ENCODE results near the gene FAM78A. TPM values are rescaled to one million over a fixed set of nuclear protein-coding genes. Genes with fewer than 3 reads are reported as not detected.

The FAM78A gene
- total RNA-seq, 1 experiment from 2014 or later, result 3.4 TPM

GRCh38 chr9:131292937-131293336 lies 16.6 kb upstream of the FAM78A start:
- Histone ChIP-seq H3K4me2 (ENCODE audit: low read length) (no peak overlapping the region), H4K20me1 (ENCODE audit: insufficient read depth) (no peaks in the 10 kb centered on the region), H3K9me3 (ENCODE audit: control insufficient read depth in 1 of 2, insufficient read depth in 1 of 2, low read depth in 1 of 2, low read length in 2 of 2) (no peaks in the 10 kb centered on the region), H2AFZ (ENCODE audit: low read depth, low read length, poor library complexity, severe bottlenecking) (no peak overlapping the region), H3K27ac (ENCODE audit: low read depth, low read length) (no peak overlapping the region), H3K79me2 (ENCODE audit: insufficient read depth, low read length) (no peaks in the 10 kb centered on the region), H3K4me1 (ENCODE audit: control insufficient read depth in 1 of 2, insufficient read depth in 2 of 2, low read length in 2 of 2) (no peaks in the 10 kb centered on the region), H3K27me3 (ENCODE audit: insufficient read depth, low read length) (no peaks in the 10 kb centered on the region), H3K9ac (ENCODE audit: low read length) (no peak overlapping the region), H3K4me3 (replicated peaks in 1 of 2; ENCODE audit: low read depth in 1 of 2, low read length in 2 of 2) (no peak overlapping the region), H3K9me2 (ENCODE audit: insufficient read depth) (no peaks in the 10 kb centered on the region), H3K36me3 (ENCODE audit: control insufficient read depth in 1 of 2, insufficient read depth in 2 of 2, low read length in 2 of 2) (no peaks in the 10 kb centered on the region)
- no peak for TF ChIP-seq RAD21 (IDR thresholded peaks at IDR 0.05; ENCODE audit: low read depth)
- no peak for TF ChIP-seq ZFX (IDR thresholded peaks at IDR 0.05)
- TF ChIP-seq ZNF274 (IDR thresholded peaks at IDR 0.05; ENCODE audit: low read depth, low read length), result no peak
- CTCF ChIA-PET, result no interaction called here
- DNase-seq (ENCODE audit: low read depth, low spot score) (no peak), ATAC-seq (no peak)
- POLR2A ChIA-PET, result no interaction called here
- RAD21 ChIA-PET (ENCODE audit: low non-redundant PET in 1 of 2, low total read pairs in 2 of 2, uncharacterized antibody in 2 of 2, unreplicated experiment in 2 of 2), result no interaction called here
- intact Hi-C loops (cut with micrococcal nuclease), result no loop called here
- BruUV-seq (replicated peaks), result no TSS peak

- H3K27ac ChIP-seq (ENCODE audit: low read depth, low read length), result no peak overlapping the region
- H3K36me3 ChIP-seq (ENCODE audit: control insufficient read depth in 1 of 2, insufficient read depth in 2 of 2, low read length in 2 of 2), result no peaks in the 10 kb centered on the region
- DNase-seq (ENCODE audit: low read depth, low spot score), result no peak
- H3K9me2 ChIP-seq (ENCODE audit: insufficient read depth), result no peaks in the 10 kb centered on the region
- H2AFZ ChIP-seq (ENCODE audit: low read depth, low read length, poor library complexity, severe bottlenecking), result no peak overlapping the region
- BruUV-seq (replicated peaks), result no TSS peak
- ATAC-seq, result no peak
- ChIA-PET RAD21 (ENCODE audit: low non-redundant PET in 1 of 2, low total read pairs in 2 of 2, uncharacterized antibody in 2 of 2, unreplicated experiment in 2 of 2) (no interaction called here), POLR2A (no interaction called here), CTCF (no interaction called here)
- H3K4me2 ChIP-seq (ENCODE audit: low read length), result no peak overlapping the region
- TF ChIP-seq JUND (IDR thresholded peaks at IDR 0.05) (no peak), RAD21 (IDR thresholded peaks at IDR 0.05; ENCODE audit: low read depth) (no peak)
- no peaks in the 10 kb centered on the region for H4K20me1 ChIP-seq (ENCODE audit: insufficient read depth)
- intact Hi-C loops (cut with micrococcal nuclease), result no loop called here
- H3K4me1 ChIP-seq (ENCODE audit: control insufficient read depth in 1 of 2, insufficient read depth in 2 of 2, low read length in 2 of 2), result no peaks in the 10 kb centered on the region
- no peaks in the 10 kb centered on the region for H3K79me2 ChIP-seq (ENCODE audit: insufficient read depth, low read length)
- H3K9ac ChIP-seq (ENCODE audit: low read length), result no peak overlapping the region
- H3K4me3 ChIP-seq (replicated peaks in 1 of 2; ENCODE audit: low read depth in 1 of 2, low read length in 2 of 2), result no peak overlapping the region
- no peaks in the 10 kb centered on the region for H3K27me3 ChIP-seq (ENCODE audit: insufficient read depth, low read length)
- H3K9me3 ChIP-seq (ENCODE audit: control insufficient read depth in 1 of 2, insufficient read depth in 1 of 2, low read depth in 1 of 2, low read length in 2 of 2), result no peaks in the 10 kb centered on the region
These were observed 15.5 kb upstream of the FAM78A start for GRCh38 chr9:131291795-131292315.

Measured in HCT116 (cell line).